ENCODE results near the gene ANGEL1. TPM values are rescaled to one million over a fixed set of nuclear protein-coding genes. Genes with fewer than 3 reads are reported as not detected.

ANGEL1 gene
- total and polyA plus RNA-seq, 9 of the 15 experiments (the other 6 are each of a cell fraction or from before 2014, with no cell fraction given) = 2.1 to 22.2 (median 7.3) TPM

GRCh38 chr14:76812422-76813383, at the start of gene ANGEL1 (continued):
- TF ChIP-seq ARID4B (CRISPR knock-in tag; IDR thresholded peaks at IDR 0.05) (peak; percentile 48; the same call in 1 of the 2 replicates), ZFX (CRISPR knock-in tag; IDR thresholded peaks at IDR 0.05) (peak; percentile 85), CREB1 (IDR thresholded peaks at IDR 0.05) (peak; percentile 58), CREB1 (CRISPR knock-in tag; IDR thresholded peaks at IDR 0.05) (peak; percentile 67; the same call in 1 of the 2 replicates), ETV6 (IDR thresholded peaks at IDR 0.05; ENCODE audit: borderline replicate concordance in 1 of 2, low read depth in 2 of 2, low read length in 1 of 2) (0 out of 4 replicates have a peak, but pooled peaks of 1 of the 2 experiments have one; percentile 41), ETV6 (CRISPR knock-in tag; IDR thresholded peaks at IDR 0.05; ENCODE audit: borderline replicate concordance) (no peak), VEZF1 (CRISPR knock-in tag; IDR thresholded peaks at IDR 0.05) (peak; percentile 72), MYNN (IDR thresholded peaks at IDR 0.05) (peak; percentile 50; the same call in 1 of the 2 replicates), MYNN (CRISPR knock-in tag; IDR thresholded peaks at IDR 0.05) (no peak), ZBTB8A (IDR thresholded peaks at IDR 0.05; ENCODE audit: partially characterized antibody) (no peak), RBFOX2 (IDR thresholded peaks at IDR 0.05; ENCODE audit: low read depth, low read length) (peak; percentile 91), CHD4 (IDR thresholded peaks at IDR 0.05; ENCODE audit: insufficient read depth, insufficient replicate concordance, low read depth, low read length, poor library complexity, severe bottlenecking) (no peak)

Measured in K562 (cell line).